NCI-H510A (cell line): ENCODE measurements around the gene CDCA8.

Experiments used
- DNase-seq: peaks from one replicate; lab custom pipeline; 2025; lab: John Stamatoyannopoulos, UW

Gene CDCA8

GRCh38 chr1:37692078-37692833, at the start of gene CDCA8:
Gene CDCA8, plus strand, starts transcription at chr1:37692516. Its CDS starts 175 bp downstream, at chr1:37692691.
- DNase-seq = peak; percentile 100

- DNase-seq = no peak
Measured at GRCh38 chr1:37647281-37647680, 45.0 kb upstream of the CDCA8 start.

- no peak for DNase-seq
Measured at GRCh38 chr1:37650173-37650572, 42.1 kb upstream of the CDCA8 start.

GRCh38 chr1:37650721-37651120, 41.6 kb upstream of the CDCA8 start:
- no peak for DNase-seq

- no peak for DNase-seq
Measured at GRCh38 chr1:37651803-37652202, 40.5 kb upstream of the CDCA8 start.

- DNase-seq = no peak
Measured at GRCh38 chr1:37652976-37653375, 39.3 kb upstream of the CDCA8 start.

GRCh38 chr1:37653906-37654305, 38.4 kb upstream of the CDCA8 start:
- no peak for DNase-seq

- peak; percentile 35 for DNase-seq
Measured at GRCh38 chr1:37655274-37655673, 37.0 kb upstream of the CDCA8 start.

- peak; percentile 75 for DNase-seq
Measured at GRCh38 chr1:37656026-37656425, 36.3 kb upstream of the CDCA8 start.

- DNase-seq = no peak
Measured at GRCh38 chr1:37656881-37657280, 35.4 kb upstream of the CDCA8 start.

- DNase-seq = no peak
Measured at GRCh38 chr1:37657620-37658412, 34.5 kb upstream of the CDCA8 start.

- DNase-seq = no peak
Measured at GRCh38 chr1:37658486-37658885, 33.8 kb upstream of the CDCA8 start.

- no peak for DNase-seq
Measured at GRCh38 chr1:37660664-37661063, 31.7 kb upstream of the CDCA8 start.

- DNase-seq = no peak
Measured at GRCh38 chr1:37661401-37661800, 30.9 kb upstream of the CDCA8 start.

- DNase-seq = no peak
Measured at GRCh38 chr1:37662031-37662755, 30.1 kb upstream of the CDCA8 start.

GRCh38 chr1:37663426-37664000, 28.8 kb upstream of the CDCA8 start:
- no peak for DNase-seq

GRCh38 chr1:37666241-37666867, 26.0 kb upstream of the CDCA8 start:
- DNase-seq = no peak

- no peak for DNase-seq
Measured at GRCh38 chr1:37667023-37667671, 25.2 kb upstream of the CDCA8 start.

- DNase-seq = no peak
Measured at GRCh38 chr1:37670133-37670532, 22.2 kb upstream of the CDCA8 start.

GRCh38 chr1:37671261-37671660, 21.1 kb upstream of the CDCA8 start:
- no peak for DNase-seq

GRCh38 chr1:37672136-37672870, 20.0 kb upstream of the CDCA8 start:
- no peak for DNase-seq
